ENCODE results near the gene ATRN. TPM values are rescaled to one million over a fixed set of nuclear protein-coding genes. Genes with fewer than 3 reads are reported as not detected.

ATRN gene
- total and polyA plus RNA-seq, 2 donors (not counting 1 experiment from before 2014, with no cell fraction given): 5.8 to 19.5 TPM

DNA sequence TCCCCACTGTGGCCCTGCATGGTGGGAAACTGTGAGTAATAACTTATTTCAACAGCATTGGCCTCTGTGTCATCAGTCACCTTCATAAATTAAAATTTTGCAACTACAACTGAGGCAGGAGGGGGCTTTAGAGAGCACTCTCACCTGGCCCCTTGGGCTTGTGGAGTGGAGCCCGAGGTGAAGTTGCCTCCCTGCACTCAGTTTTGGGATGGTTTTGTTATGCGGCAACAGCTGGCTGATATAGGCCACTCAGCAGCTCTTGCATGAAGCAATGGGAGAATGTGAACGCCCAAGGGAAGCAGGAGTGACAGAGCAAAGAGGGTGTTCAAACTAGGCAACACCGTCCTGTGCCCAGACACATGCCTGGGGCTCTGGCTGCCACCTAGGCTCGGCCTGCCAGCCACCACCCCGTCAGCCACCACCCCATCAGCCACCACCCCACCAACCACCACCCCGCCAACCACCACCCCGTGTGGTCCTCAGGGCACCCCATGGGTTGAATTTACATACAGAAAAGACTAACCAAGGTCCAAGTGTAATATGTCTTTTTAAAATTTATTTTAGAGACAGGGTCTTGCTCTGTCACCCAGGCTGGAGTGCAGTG, 196.7 kb downstream of the ATRN start:
- Histone ChIP-seq H4K20me1 (ENCODE audit: control insufficient read depth, insufficient read depth, low read length, poor library complexity, severe bottlenecking) (no peaks in the 10 kb centered on the region), H3K4me1 (ENCODE audit: control insufficient read depth in 2 of 2, insufficient read depth in 2 of 2, low read length in 2 of 2) (peaks cover 2 to 5% of the 10 kb centered on the region in 2 donors), H3K4me2 (replicated peaks; ENCODE audit: low read depth, low read length, poor library complexity, severe bottlenecking) (no peak overlapping the region), H3K27ac (ENCODE audit: low read length in 2 of 2) (no peak overlapping the region), H3K9ac (ENCODE audit: low read length) (no peak overlapping the region), H3K27me3 (replicated peaks in 1 of 4; ENCODE audit: control extremely low read depth in 1 of 4, control insufficient read depth in 3 of 4, insufficient read depth in 4 of 4, low read length in 3 of 4) (peaks cover 0 to 21% (median 9%) of the 10 kb centered on the region in 4 experiments), H2AFZ (ENCODE audit: insufficient read depth, low read depth, low read length, poor library complexity, severe bottlenecking) (no peak overlapping the region), H3K36me3 (replicated peaks in 1 of 2; ENCODE audit: control extremely low read depth in 1 of 2, control insufficient read depth in 1 of 2, extremely low read depth in 1 of 2, insufficient read depth in 2 of 2, low read length in 1 of 2) (no peaks in the 10 kb centered on the region), H3K4me3 (ENCODE audit: control extremely low read depth in 1 of 5, extremely low read depth in 1 of 5, insufficient read depth in 1 of 5, low read depth in 2 of 5, low read length in 4 of 5) (no peak overlapping the region), H3K9me3 (ENCODE audit: control extremely low read depth in 1 of 3, control insufficient read depth in 2 of 3, insufficient read depth in 1 of 3, low read length in 2 of 3) (peaks cover 0 to 3% (median 0%) of the 10 kb centered on the region in 3 donors), H3K79me2 (ENCODE audit: control insufficient read depth, insufficient read depth, low read length) (no peaks in the 10 kb centered on the region)
- H3K27ac Mint-ChIP-seq: no peak overlapping the region
- ChIA-PET CTCF (no interaction called here), POLR2A (no interaction called here)
- no peak for DNase-seq
- no peak for ATAC-seq (ENCODE audit: low read depth)
- intact Hi-C loops (cut with micrococcal nuclease): no loop called here
- no peak for TF ChIP-seq EZH2 (IDR thresholded peaks at IDR 0.05; ENCODE audit: borderline replicate concordance, insufficient read depth, low read depth, low read length, poor library complexity, severe bottlenecking)
- TF ChIP-seq, protein P1, sequence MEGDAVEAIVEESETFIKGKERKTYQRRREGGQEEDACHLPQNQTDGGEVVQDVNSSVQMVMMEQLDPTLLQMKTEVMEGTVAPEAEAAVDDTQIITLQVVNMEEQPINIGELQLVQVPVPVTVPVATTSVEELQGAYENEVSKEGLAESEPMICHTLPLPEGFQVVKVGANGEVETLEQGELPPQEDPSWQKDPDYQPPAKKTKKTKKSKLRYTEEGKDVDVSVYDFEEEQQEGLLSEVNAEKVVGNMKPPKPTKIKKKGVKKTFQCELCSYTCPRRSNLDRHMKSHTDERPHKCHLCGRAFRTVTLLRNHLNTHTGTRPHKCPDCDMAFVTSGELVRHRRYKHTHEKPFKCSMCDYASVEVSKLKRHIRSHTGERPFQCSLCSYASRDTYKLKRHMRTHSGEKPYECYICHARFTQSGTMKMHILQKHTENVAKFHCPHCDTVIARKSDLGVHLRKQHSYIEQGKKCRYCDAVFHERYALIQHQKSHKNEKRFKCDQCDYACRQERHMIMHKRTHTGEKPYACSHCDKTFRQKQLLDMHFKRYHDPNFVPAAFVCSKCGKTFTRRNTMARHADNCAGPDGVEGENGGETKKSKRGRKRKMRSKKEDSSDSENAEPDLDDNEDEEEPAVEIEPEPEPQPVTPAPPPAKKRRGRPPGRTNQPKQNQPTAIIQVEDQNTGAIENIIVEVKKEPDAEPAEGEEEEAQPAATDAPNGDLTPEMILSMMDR (IDR thresholded peaks at IDR 0.05): no peak
- WGBS (ENCODE audit: insufficient coverage): 88% methylated on average over 5 of the region's 8 CpGs
- no peaks in the 10 kb centered on the region for H3K9me3 Mint-ChIP-seq (ENCODE audit: insufficient read depth)
- H3K4me1 Mint-ChIP-seq: peaks cover 7% of the 10 kb centered on the region
- peaks cover 35% of the 10 kb centered on the region for H3K27me3 Mint-ChIP-seq
- H3K4me3 Mint-ChIP-seq: no peak overlapping the region

GRCh38 chr20:3669710-3670367, 199.0 kb downstream of the ATRN start:
- no peak overlapping the region for H3K27ac Mint-ChIP-seq
- CTCF ChIA-PET: no interaction called here
- H3K4me1 Mint-ChIP-seq: peaks cover 9% of the 10 kb centered on the region

More at GRCh38 chr20:3669710-3670367, 199.0 kb downstream of the ATRN start:
- no peaks in the 10 kb centered on the region for H3K36me3 ChIP-seq (replicated peaks in 1 of 2; ENCODE audit: control extremely low read depth in 1 of 2, control insufficient read depth in 1 of 2, extremely low read depth in 1 of 2, insufficient read depth in 2 of 2, low read length in 1 of 2)
- peaks cover 0 to 26% (median 8%) of the 10 kb centered on the region in 4 experiments for H3K27me3 ChIP-seq (replicated peaks in 1 of 4; ENCODE audit: control extremely low read depth in 1 of 4, control insufficient read depth in 3 of 4, insufficient read depth in 4 of 4, low read length in 3 of 4)
- ATAC-seq (ENCODE audit: low read depth) (no peak), DNase-seq (no peak)
- Mint-ChIP-seq H3K4me3 (no peak overlapping the region), H3K27me3 (peaks cover 38% of the 10 kb centered on the region), H3K9me3 (ENCODE audit: insufficient read depth) (no peaks in the 10 kb centered on the region)
- WGBS (ENCODE audit: insufficient coverage): 86% methylated on average over 13 of the region's 13 CpGs
- H3K9me3 ChIP-seq (ENCODE audit: control extremely low read depth in 1 of 3, control insufficient read depth in 2 of 3, insufficient read depth in 1 of 3, low read length in 2 of 3): peaks cover 0 to 3% (median 0%) of the 10 kb centered on the region in 3 donors
- H3K4me1 ChIP-seq (ENCODE audit: control insufficient read depth in 2 of 2, insufficient read depth in 2 of 2, low read length in 2 of 2): peaks cover 5 to 9% of the 10 kb centered on the region in 2 donors
- no peak overlapping the region for H3K4me2 ChIP-seq (replicated peaks; ENCODE audit: low read depth, low read length, poor library complexity, severe bottlenecking)
- POLR2A ChIA-PET: no interaction called here
- TF ChIP-seq, protein P1 (IDR thresholded peaks at IDR 0.05): no peak
- TF ChIP-seq EZH2 (IDR thresholded peaks at IDR 0.05; ENCODE audit: borderline replicate concordance, insufficient read depth, low read depth, low read length, poor library complexity, severe bottlenecking): no peak
- H3K27ac ChIP-seq (ENCODE audit: low read length in 2 of 2): no peak overlapping the region
- H3K9ac ChIP-seq (ENCODE audit: low read length): no peak overlapping the region
- H4K20me1 ChIP-seq (ENCODE audit: control insufficient read depth, insufficient read depth, low read length, poor library complexity, severe bottlenecking): no peaks in the 10 kb centered on the region
- H3K4me3 ChIP-seq (ENCODE audit: control extremely low read depth in 1 of 5, extremely low read depth in 1 of 5, insufficient read depth in 1 of 5, low read depth in 2 of 5, low read length in 4 of 5): no peak overlapping the region
- intact Hi-C loops (cut with micrococcal nuclease): no loop called here
- H3K79me2 ChIP-seq (ENCODE audit: control insufficient read depth, insufficient read depth, low read length): no peaks in the 10 kb centered on the region
- H2AFZ ChIP-seq (ENCODE audit: insufficient read depth, low read depth, low read length, poor library complexity, severe bottlenecking): no peak overlapping the region

Data from B cell (primary cell).